Heart left ventricle (tissue), 16 donors: ENCODE results near the gene CACNA1C. TPM values are rescaled to one million over a fixed set of nuclear protein-coding genes. Genes with fewer than 3 reads are reported as not detected.
A peak's percentile ranks its signal among the peaks of the same experiment; 100 is the strongest.

ENCODE experiments used
- ATAC-seq, 4 donors: fragments of 200-7000 bp; cut with Tn5 transposase; one replicate each; pipeline ENCODE4 v1.9.1; 2020 to 2022; ENCODE audit warnings: moderate library complexity in 4 of 4, mild to moderate bottlenecking in 3 of 4, moderate number of reproducible peaks in 1 of 4
- DNase-seq, 5 donors: peaks; one replicate each; pipeline ENCODE4 v3.0.0-alpha.2; 2020
- H3K27ac ChIP-seq, 12 donors: fragments of 200-600 bp; sonication (generic) in 4 of 12; one replicate each; pipeline versions ENCODE4 v1.5.0 to v1.8.0; 2016 to 2022; ENCODE audit warnings: mild to moderate bottlenecking in 2 of 12
- H3K27me3 ChIP-seq, 9 donors: fragments of 200-600 bp; sonication (generic) in 2 of 9; one replicate each; pipeline versions ENCODE4 v1.5.1 to v1.8.0; 2016 to 2022; ENCODE audit warnings: mild to moderate bottlenecking in 3 of 9
- H3K36me3 ChIP-seq, 9 donors: fragments of 200-600 bp; sonication (generic) in 2 of 9; one replicate each; pipeline versions ENCODE4 v1.5.0 to v1.8.0; 2018 to 2022; ENCODE audit warnings: mild to moderate bottlenecking in 2 of 9
- H3K4me1 ChIP-seq, 12 donors: fragments of 200-600 bp; sonication (generic) in 4 of 12; one replicate each; pipeline versions ENCODE4 v1.5.0 to v1.8.0; 2016 to 2022; ENCODE audit warnings: mild to moderate bottlenecking in 3 of 12
- H3K4me3 ChIP-seq, 12 donors: fragments of 200-600 bp; sonication (generic) in 4 of 12; one replicate each; pipeline versions ENCODE4 v1.5.0 to v1.8.0; 2017 to 2022; ENCODE audit warnings: mild to moderate bottlenecking in 9 of 12, moderate library complexity in 4 of 12
- H3K9me3 ChIP-seq, 12 donors: fragments of 200-600 bp; sonication (generic) in 4 of 12; one replicate each; pipeline versions ENCODE4 v1.5.0 to v1.8.0; 2016 to 2022; ENCODE audit warnings: mild to moderate bottlenecking in 1 of 12
- POLR2A ChIP-seq, 2 donors: fragments of 450-650 bp; IDR thresholded peaks; one replicate each; pipeline ENCODE4 v1.6.1; 2017; ENCODE audit warnings: antibody characterized with exemption in 2 of 2, mild to moderate bottlenecking in 2 of 2, moderate library complexity in 2 of 2
- WGBS, 4 donors: extraction: QIAGEN DNeasy Blood & Tissue Kit in 2 of 4; methylation state at CpG; one replicate each; pipeline versions ENCODE4 v1.1.5 to v1.1.7; 2013 to 2018; 5-methylcytosine and 5-hydroxymethylcytosine counted together
- intact Hi-C, 10 donors: fragments of 100-400 bp; cut with DNase I; formaldehyde crosslinking; loops; one replicate each; pipeline versions ENCODE4 v1.11.1 to v1.14.2; 2022
- polyA plus RNA-seq, 2 donors: library from polyadenylated mRNA; stranded (reverse); fragments of 200-250 nt; gene quantifications; one replicate each; pipeline ENCODE4 v1.2.3, GENCODE V29; 2013
- total RNA-seq, 9 donors: library from RNA; depleted of rRNA in 2 of 9; stranded (reverse); fragments of >200 nt in 2 of 9; fragmentation: NEBNext Ultra II Directional in 3 of 9; extraction: Animal tissue kit (Norgen Biotek cat#: 25700) in 3 of 9; gene quantifications; one replicate each; pipeline versions ENCODE4 v1.1.0 to v1.2.4, GENCODE V29; 2016 to 2023
- TF ChIP-seq, protein P1 (sequence below), 12 donors: fragments of 200-600 bp; sonication (generic) in 4 of 12; IDR thresholded peaks; one replicate each; pipeline versions ENCODE4 v1.5.0 to v1.8.0; 2018 to 2022; ENCODE audit warnings: antibody characterized with exemption in 12 of 12, mild to moderate bottlenecking in 5 of 12
- donor health status: ischemic (EF 13 %, LVEDD 7.1; RV severe dilation, severe dysfunction).
- donor health status: healthy with polysubstance abuse.
- donor health status: DM: no; HTN: yes; CAD: no.
- donor health status: DM: no; HTN: no; CAD: no.
- donor health status: ischemic (EF 25% LVEDD 6.9; RV normal size, moderate dysfunction).
- donor health status: ischemic (EF 25% LVEDD 5.7; RV mildly dilated, moderate dysfunction).
- donor health status: healthy.
- donor health status: DM: yes; HTN: yes; CAD: no.
- donor health status: ischemic (EF 35%, LVEDD 5.7; RV mildly dilated, moderate dysfunction).
- donor health status: nonischemic (EF 11% LVEDD 7.7; RV severe dilation, severe dysfunction).
- donor health status: DM: yes; HTN: yes; CAD: no.
- donor health status: PGD.
- donor health status: ischemic (EF 29% LVEDD 5.4; RV normal size, mild dysfunction).
- donor health status: nonischemic (EF 23%, LVEDD 6.1; RV moderate dilation, normal function).

CACNA1C gene
- total and polyA plus RNA-seq, 11 donors, result 41.9 to 196 (median 164) TPM

DNA sequence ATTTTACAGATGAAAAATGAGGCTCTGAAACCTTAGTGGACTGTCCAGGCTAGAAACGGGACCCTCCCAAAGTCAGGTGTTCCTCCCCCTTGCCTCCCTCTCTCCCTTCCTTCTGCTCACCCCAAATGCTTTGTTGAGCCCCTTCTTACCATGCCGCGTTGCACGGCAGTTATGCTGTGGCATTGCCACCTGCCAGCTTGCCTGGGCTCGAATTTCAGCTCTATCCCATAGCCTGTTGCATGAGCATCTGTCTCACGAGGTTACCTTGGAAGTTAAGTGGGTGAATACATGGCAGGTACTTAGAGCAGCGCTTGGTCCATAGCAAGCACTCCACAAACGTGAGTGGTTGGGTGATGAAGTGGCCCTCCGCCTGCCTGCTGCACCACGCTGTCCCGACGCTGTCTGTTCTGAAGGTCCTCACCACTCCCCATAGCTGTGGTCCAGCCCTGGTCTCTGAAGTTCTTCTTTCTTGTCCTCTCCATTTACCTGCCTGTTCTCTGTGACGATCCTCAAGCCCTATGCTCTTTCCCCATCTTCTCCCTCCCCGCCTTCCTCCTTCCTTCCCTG lies 269.9 kb downstream of the CACNA1C start:
- Histone ChIP-seq H3K4me3 (no peak overlapping the region), H3K27me3 (no peaks in the 10 kb centered on the region), H3K27ac (peak overlapping the region in 9 of 12 donors; percentile 47 to 86 (median 75)), H3K4me1 (peaks cover 8 to 92% (median 66%) of the 10 kb centered on the region in 12 donors), H3K36me3 (no peaks in the 10 kb centered on the region), H3K9me3 (no peaks in the 10 kb centered on the region)
- DNase-seq (no peak), ATAC-seq (peak in 3 of 4 donors; percentile 14 to 18 (median 16))
- intact Hi-C loops, result loop anchor here in 2 of 10 donors (10.0 kb wide), 2 partner anchors 172 to 182 kb away; no protein-coding TSS in a partner anchor
- TF ChIP-seq POLR2A (IDR thresholded peaks at IDR 0.05), result no peak
- TF ChIP-seq, protein P1, sequence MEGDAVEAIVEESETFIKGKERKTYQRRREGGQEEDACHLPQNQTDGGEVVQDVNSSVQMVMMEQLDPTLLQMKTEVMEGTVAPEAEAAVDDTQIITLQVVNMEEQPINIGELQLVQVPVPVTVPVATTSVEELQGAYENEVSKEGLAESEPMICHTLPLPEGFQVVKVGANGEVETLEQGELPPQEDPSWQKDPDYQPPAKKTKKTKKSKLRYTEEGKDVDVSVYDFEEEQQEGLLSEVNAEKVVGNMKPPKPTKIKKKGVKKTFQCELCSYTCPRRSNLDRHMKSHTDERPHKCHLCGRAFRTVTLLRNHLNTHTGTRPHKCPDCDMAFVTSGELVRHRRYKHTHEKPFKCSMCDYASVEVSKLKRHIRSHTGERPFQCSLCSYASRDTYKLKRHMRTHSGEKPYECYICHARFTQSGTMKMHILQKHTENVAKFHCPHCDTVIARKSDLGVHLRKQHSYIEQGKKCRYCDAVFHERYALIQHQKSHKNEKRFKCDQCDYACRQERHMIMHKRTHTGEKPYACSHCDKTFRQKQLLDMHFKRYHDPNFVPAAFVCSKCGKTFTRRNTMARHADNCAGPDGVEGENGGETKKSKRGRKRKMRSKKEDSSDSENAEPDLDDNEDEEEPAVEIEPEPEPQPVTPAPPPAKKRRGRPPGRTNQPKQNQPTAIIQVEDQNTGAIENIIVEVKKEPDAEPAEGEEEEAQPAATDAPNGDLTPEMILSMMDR (IDR thresholded peaks at IDR 0.05), result no peak
- 70 to 83% (median 74%) methylated on average over 13 to 14 of the region's 14 CpGs for WGBS, 4 donors

DNA sequence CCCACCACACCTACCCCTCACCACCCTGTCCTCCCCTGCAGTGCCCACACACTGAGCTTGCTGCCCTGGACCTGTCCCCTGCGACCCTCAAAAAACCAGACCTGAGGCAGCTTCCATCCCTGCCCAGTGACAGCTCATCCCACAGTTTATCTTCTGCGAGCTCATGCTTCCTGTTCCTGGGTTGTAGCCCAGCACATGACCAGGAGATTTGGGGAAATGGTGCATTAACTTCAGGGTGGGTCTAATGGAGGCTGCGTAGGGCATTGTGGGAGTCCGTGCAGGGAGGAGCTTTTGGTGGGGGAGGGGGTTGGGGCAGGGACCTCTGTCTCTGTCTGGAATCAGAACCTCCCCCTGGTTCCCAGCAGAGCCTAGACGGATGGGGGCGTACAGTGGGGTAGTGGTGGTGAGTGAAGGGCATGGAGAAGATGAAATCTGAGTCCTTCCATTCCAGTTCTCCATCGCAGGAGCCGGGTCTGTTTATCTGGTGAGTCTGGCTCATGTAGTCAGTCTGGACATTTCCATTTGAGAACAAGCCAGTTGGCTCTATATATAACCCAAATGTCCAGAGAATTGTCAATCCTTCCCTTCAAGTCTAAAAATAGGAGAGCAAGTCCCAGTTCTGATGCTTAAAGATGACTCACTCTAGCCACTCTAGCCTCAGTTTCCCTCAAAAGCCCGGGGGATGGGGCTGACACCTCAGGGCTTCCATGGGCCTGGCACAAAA lies 270.9 kb downstream of the CACNA1C start:
- H3K36me3 ChIP-seq, result no peaks in the 10 kb centered on the region
- peak in 1 of 5 donors; percentile 30 for DNase-seq
- intact Hi-C loops, result loop anchor here in 2 of 10 donors (10.0 kb wide), 2 partner anchors 171 to 181 kb away; no protein-coding TSS in a partner anchor
- no peaks in the 10 kb centered on the region for H3K27me3 ChIP-seq
- H3K4me3 ChIP-seq, result peak overlapping the region in 1 of 12 donors; percentile 15
- TF ChIP-seq, protein P1 (IDR thresholded peaks at IDR 0.05), result no peak
- no peak for TF ChIP-seq POLR2A (IDR thresholded peaks at IDR 0.05)
- H3K27ac ChIP-seq, result peak overlapping the region in 11 of 12 donors; percentile 47 to 86 (median 69)
- 31 to 41% (median 34%) methylated on average over 9 of the region's 9 CpGs for WGBS, 4 donors
- H3K4me1 ChIP-seq, result peaks cover 8 to 82% (median 59%) of the 10 kb centered on the region in 12 donors
- H3K9me3 ChIP-seq, result no peaks in the 10 kb centered on the region
- ATAC-seq, result peak; percentile 73 to 76 (median 74)

DNA sequence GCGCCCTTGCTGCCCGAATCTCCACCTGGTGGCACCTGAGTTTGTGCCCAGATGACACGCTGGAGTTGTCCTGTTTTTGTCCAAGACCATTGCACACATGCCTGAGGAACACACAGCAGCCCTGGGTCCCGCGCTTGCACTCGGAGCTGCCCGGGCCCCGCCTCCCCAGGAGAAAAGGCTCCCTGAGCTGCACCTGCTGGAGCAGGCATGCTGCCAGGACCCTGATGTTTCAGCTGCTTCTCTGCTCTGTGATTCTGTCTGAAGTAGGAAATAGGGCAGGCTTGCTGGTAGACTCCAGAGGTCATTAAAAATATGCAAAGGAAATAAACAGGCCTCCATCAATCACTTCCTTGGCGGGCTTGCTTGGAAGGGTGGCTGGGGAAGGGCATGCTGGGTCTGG lies 271.6 kb downstream of the CACNA1C start:
- H3K36me3 ChIP-seq, result no peaks in the 10 kb centered on the region
- DNase-seq, result peak in 1 of 5 donors; percentile 36
- peaks cover 8 to 79% (median 59%) of the 10 kb centered on the region in 12 donors for H3K4me1 ChIP-seq
- H3K27me3 ChIP-seq, result no peaks in the 10 kb centered on the region
- TF ChIP-seq POLR2A (IDR thresholded peaks at IDR 0.05), result no peak
- TF ChIP-seq, protein P1 (IDR thresholded peaks at IDR 0.05), result no peak
- no peaks in the 10 kb centered on the region for H3K9me3 ChIP-seq
- ATAC-seq, result peak in 3 of 4 donors; percentile 10 to 20 (median 19)
- no peak overlapping the region for H3K4me3 ChIP-seq
- peak overlapping the region in 11 of 12 donors; percentile 46 to 86 (median 69) for H3K27ac ChIP-seq
- WGBS, 4 donors, result 54 to 64% (median 56%) methylated on average over 2 to 9 of the region's 9 CpGs
- intact Hi-C loops, result loop anchor here in 2 of 10 donors (10.0 kb wide), 2 partner anchors 170 to 180 kb away; no protein-coding TSS in a partner anchor

DNA sequence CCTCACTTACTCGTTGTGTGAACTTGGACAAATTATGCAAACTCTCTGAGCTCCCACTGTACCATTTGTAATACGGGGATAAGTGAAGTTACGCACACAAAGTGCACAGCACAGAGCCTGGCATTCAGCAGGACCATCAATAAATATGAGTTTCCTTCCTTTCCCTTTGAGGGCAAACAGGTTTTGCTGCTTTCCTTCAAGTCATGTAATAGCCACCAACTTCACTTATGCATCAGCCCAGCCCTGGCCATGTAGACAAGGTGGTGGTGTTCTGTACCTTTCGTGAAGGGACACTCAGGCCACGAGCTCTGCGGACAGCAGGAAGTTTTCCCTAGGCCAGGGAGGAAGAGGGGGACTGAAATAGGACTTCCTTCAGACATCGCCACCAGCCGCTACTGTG lies 272.7 kb downstream of the CACNA1C start:
- no peaks in the 10 kb centered on the region for H3K9me3 ChIP-seq
- ATAC-seq (peak in 1 of 4 donors; percentile 12), DNase-seq (no peak)
- no peak for TF ChIP-seq POLR2A (IDR thresholded peaks at IDR 0.05)
- TF ChIP-seq, protein P1 (IDR thresholded peaks at IDR 0.05), result no peak
- H3K27me3 ChIP-seq, result no peaks in the 10 kb centered on the region
- H3K4me1 ChIP-seq, result peaks cover 8 to 79% (median 54%) of the 10 kb centered on the region in 12 donors
- H3K36me3 ChIP-seq, result no peaks in the 10 kb centered on the region
- H3K27ac ChIP-seq, result peak overlapping the region in 8 of 12 donors; percentile 37 to 80 (median 66)
- intact Hi-C loops, result loop anchor here in 2 of 10 donors (10.0 kb wide), 2 partner anchors 169 to 179 kb away; no protein-coding TSS in a partner anchor
- no peak overlapping the region for H3K4me3 ChIP-seq
- 44 to 66% (median 58%) methylated on average over 8 of the region's 8 CpGs for WGBS, 4 donors
